COLO668 (cell line): ENCODE results near the gene LEMD3.

Experiments used
- DNase-seq: peaks from one replicate; lab custom pipeline; 2025; ENCODE audit not compliant: unreplicated experiment; lab: John Stamatoyannopoulos, UW

The LEMD3 gene

GRCh38 chr12:65204886-65205525 lies 35.6 kb downstream of the LEMD3 start:
- DNase-seq, result no peak

GRCh38 chr12:65205886-65206285 lies 36.5 kb downstream of the LEMD3 start:
- DNase-seq, result no peak

- no peak for DNase-seq
These were observed 38.7 kb downstream of the LEMD3 start for GRCh38 chr12:65208125-65208524.

- no peak for DNase-seq
These were observed 39.7 kb downstream of the LEMD3 start for GRCh38 chr12:65208964-65209654.

- DNase-seq, result no peak
These were observed 40.3 kb downstream of the LEMD3 start for GRCh38 chr12:65209655-65210043.

- DNase-seq, result no peak
These were observed 47.7 kb downstream of the LEMD3 start for GRCh38 chr12:65217086-65217485.

GRCh38 chr12:65220761-65221160 lies 51.4 kb downstream of the LEMD3 start:
- DNase-seq, result no peak

GRCh38 chr12:65229441-65229840 lies 60.1 kb downstream of the LEMD3 start:
- DNase-seq, result no peak

GRCh38 chr12:65232476-65233077 lies 63.2 kb downstream of the LEMD3 start:
- DNase-seq, result no peak

GRCh38 chr12:65237153-65237552 lies 67.8 kb downstream of the LEMD3 start:
- no peak for DNase-seq

GRCh38 chr12:65238609-65239008 lies 69.2 kb downstream of the LEMD3 start:
- DNase-seq, result no peak

GRCh38 chr12:65248656-65249633 lies 79.6 kb downstream of the LEMD3 start:
- DNase-seq, result no peak

- DNase-seq, result no peak
These were observed 83.1 kb downstream of the LEMD3 start for GRCh38 chr12:65252515-65252914.

GRCh38 chr12:65257986-65258385 lies 88.6 kb downstream of the LEMD3 start:
- DNase-seq, result no peak

GRCh38 chr12:65259501-65259900 lies 90.1 kb downstream of the LEMD3 start:
- no peak for DNase-seq

GRCh38 chr12:65263777-65264176 lies 94.4 kb downstream of the LEMD3 start:
- DNase-seq, result no peak

GRCh38 chr12:65266408-65266807 lies 97.0 kb downstream of the LEMD3 start:
- DNase-seq, result no peak

GRCh38 chr12:65269603-65270002 lies 100.2 kb downstream of the LEMD3 start:
- no peak for DNase-seq

- no peak for DNase-seq
These were observed 105.4 kb downstream of the LEMD3 start for GRCh38 chr12:65274602-65275272.

GRCh38 chr12:65275627-65276026 lies 106.2 kb downstream of the LEMD3 start:
- no peak for DNase-seq
